HepG2 (cell line): ENCODE data around the gene ANKRD10. TPM values are rescaled to one million over a fixed set of nuclear protein-coding genes. Genes with fewer than 3 reads are reported as not detected.

Source experiments
- ATAC-seq: fragments of 200-7000 bp; cut with Tn5 transposase; 3 replicates; pipeline ENCODE4 v1.9.1; 2020; ENCODE audit warnings: mild to moderate bottlenecking, moderate library complexity
- BruUV-seq: library from RNA; stranded (reverse); fragments of 400-500 nt; replicated peaks from 2 replicates; lab custom pipeline; 2021; lab: Mats Ljungman, UMichigan
- CTCF ChIA-PET: fragments of 300-600 bp; formaldehyde crosslinking; extraction: SDS; loops from one replicate; lab custom pipeline; 2021; ENCODE audit warnings: low total read pairs, inconsistent platforms, low intra/inter-chr PET ratio; lab: Yijun Ruan, JAX
- POLR2A ChIA-PET: fragments of 350-600 bp; sonication (Branson Sonifier 250); formaldehyde crosslinking; loops from one replicate; lab custom pipeline; 2020; ENCODE audit warnings: antibody characterized with exemption, inconsistent platforms; lab: Yijun Ruan, JAX
- DNase-seq: peaks from one replicate; pipeline ENCODE4 v3.0.0-alpha.2; 2015; ENCODE audit warnings: low spot score
- FAIRE-seq: peaks from 3 replicates; lab custom pipeline; 2011; peaks lifted over from hg19 to GRCh38; lab: Jason Lieb, UNC
- H2AFZ ChIP-seq: one replicate; pipeline ENCODE4 v1.6.1; 2011; ENCODE audit warnings: low read length, inconsistent platforms
- H3K27ac ChIP-seq: fragments of 300-600 bp; 3 replicates; pipeline ENCODE4 v1.8.0; 2011; ENCODE audit warnings: mixed run types, mild to moderate bottlenecking, mixed read lengths, low read length, inconsistent platforms; ENCODE audit not compliant: insufficient read depth; ENCODE audit errors: extremely low read length
- H3K27me3 ChIP-seq, 2 experiments: fragments of 200-600 bp in 1 of 2; 2 replicates in 1 of 2; 3 replicates in 1 of 2; pipeline versions ENCODE4 v1.6.0 to v1.8.0; 2011; ENCODE audit warnings: low read length in 2 of 2, mild to moderate bottlenecking in 2 of 2, moderate library complexity in 2 of 2, inconsistent platforms in 1 of 2; ENCODE audit not compliant: insufficient read depth in 2 of 2, control insufficient read depth in 1 of 2
- H3K36me3 ChIP-seq, 2 experiments: fragments of 200-600 bp in 1 of 2; replicated peaks in 1 of 2; 2 replicates in 1 of 2; 3 replicates in 1 of 2; pipeline versions ENCODE4 v1.5.1 to v1.8.0; 2011; ENCODE audit warnings: low read length in 2 of 2, inconsistent platforms in 1 of 2; ENCODE audit not compliant: insufficient read depth in 2 of 2, control insufficient read depth in 1 of 2
- H3K4me1 ChIP-seq: 2 replicates; pipeline ENCODE4 v1.5.1; 2012; ENCODE audit warnings: low read length, inconsistent platforms; ENCODE audit not compliant: insufficient read depth
- H3K4me2 ChIP-seq: 2 replicates; pipeline ENCODE4 v1.6.0; 2011; ENCODE audit warnings: low read depth, low read length, inconsistent platforms
- H3K4me3 ChIP-seq, 3 experiments: fragments of 200-600 bp in 1 of 3; sonication (generic), shearing (Covaris generic) in 1 of 3; replicated peaks in 1 of 3; 2 replicates each; pipeline ENCODE4 v1.5.1; 2011 to 2016; ENCODE audit warnings: low read length in 3 of 3, inconsistent platforms in 2 of 3, low read depth in 2 of 3, mild to moderate bottlenecking in 2 of 3, control low read depth in 1 of 3, mixed read lengths in 1 of 3; ENCODE audit not compliant: insufficient read depth in 1 of 3
- H3K79me2 ChIP-seq: one replicate; pipeline ENCODE4 v1.6.1; 2011; ENCODE audit warnings: low read length, inconsistent platforms; ENCODE audit not compliant: insufficient read depth
- H3K9ac ChIP-seq: 2 replicates; pipeline ENCODE4 v1.6.0; 2011; ENCODE audit warnings: mild to moderate bottlenecking, low read depth, low read length, inconsistent platforms; ENCODE audit not compliant: insufficient read depth
- H3K9me3 ChIP-seq: 2 replicates; pipeline ENCODE4 v1.5.1; 2012; ENCODE audit warnings: mild to moderate bottlenecking, low read length
- H4K20me1 ChIP-seq: 2 replicates; pipeline ENCODE4 v1.6.0; 2011; ENCODE audit warnings: inconsistent platforms, mild to moderate bottlenecking, low read length, moderate library complexity; ENCODE audit not compliant: insufficient read depth
- JUN ChIP-seq: sonication (generic); formaldehyde crosslinking; IDR thresholded peaks from 2 replicates; pipeline ENCODE4 v1.4.0; 2020; ENCODE audit warnings: mild to moderate bottlenecking, missing genetic modification reagents
- NFKBIZ ChIP-seq: IDR thresholded peaks from 2 replicates; pipeline ENCODE4 v1.6.1; 2018; ENCODE audit warnings: missing genetic modification reagents, missing compliant biosample characterization
- PRDM10 ChIP-seq: sonication (generic); formaldehyde crosslinking; IDR thresholded peaks from 2 replicates; pipeline ENCODE4 v1.4.0; 2020; ENCODE audit warnings: low read depth, missing genetic modification reagents
- REXO4 ChIP-seq: sonication (generic); formaldehyde crosslinking; IDR thresholded peaks from 2 replicates; pipeline ENCODE4 v1.8.0; 2022; ENCODE audit warnings: missing genetic modification reagents, mild to moderate bottlenecking, borderline replicate concordance
- RNF2 ChIP-seq: fragments of 450-650 bp; conservative IDR thresholded peaks from 2 replicates; pipeline ENCODE4 v1.6.1; 2016; ENCODE audit warnings: low read depth
- THAP7 ChIP-seq: sonication (generic); formaldehyde crosslinking; IDR thresholded peaks from 2 replicates; pipeline ENCODE4 v1.8.1; 2023; ENCODE audit warnings: mild to moderate bottlenecking, missing genetic modification reagents
- ZBTB3 ChIP-seq: sonication (generic); formaldehyde crosslinking; IDR thresholded peaks from 2 replicates; pipeline ENCODE4 v1.4.0; 2020; ENCODE audit warnings: low read depth, mild to moderate bottlenecking, moderate library complexity, missing genetic modification reagents, borderline replicate concordance
- ZFP90 ChIP-seq: sonication (generic); formaldehyde crosslinking; IDR thresholded peaks from 2 replicates; pipeline ENCODE4 v1.8.0; 2022; ENCODE audit warnings: missing genetic modification reagents, mild to moderate bottlenecking, inconsistent platforms, borderline replicate concordance
- ZZZ3 ChIP-seq: sonication (generic); formaldehyde crosslinking; IDR thresholded peaks from 2 replicates; pipeline ENCODE4 v1.4.0; 2020; ENCODE audit warnings: missing genetic modification reagents, mild to moderate bottlenecking, borderline replicate concordance
- WGBS: methylation state at CpG from one replicate; pipeline ENCODE4 v1.1.6; 2017; ENCODE audit warnings: low lambda C conversion rate; 5-methylcytosine and 5-hydroxymethylcytosine counted together
- in situ Hi-C: cut with HindIII; loops from 2 replicates; pipeline ENCODE4 v1.10.0; 2017; ENCODE audit warnings: low pct_unique_long_range_greater_than_20kb; ENCODE audit not compliant: extremely low pct_ligation_motif_present
- intact Hi-C: fragments of 100-400 bp; cut with micrococcal nuclease; formaldehyde crosslinking; loops from one replicate; pipeline ENCODE4 v1.10.0; 2022; ENCODE audit not compliant: unreplicated experiment
- polyA plus RNA-seq, 8 experiments: library from polyadenylated mRNA; depleted of rRNA in 3 of 8; stranded (reverse) in 7 of 8; unstranded in 1 of 8; fragments of >200 nt; fragmentation: Illumina TruSeq in 4 of 8; extraction: Trizol in 4 of 8; gene quantifications; 2 replicates each; pipeline versions ENCODE4 v1.2.1 to v1.2.3, GENCODE V29; 2011 to 2016; ENCODE audit warnings: low read depth in 4 of 8, missing spikeins in 1 of 8, mixed read lengths in 1 of 8; ENCODE audit not compliant: insufficient read depth in 1 of 8
- total RNA-seq, 5 experiments: library from RNA; depleted of rRNA; stranded (reverse); fragments of >200 nt; fragmentation: Illumina TruSeq; extraction: Trizol; gene quantifications; 2 replicates each; pipeline ENCODE4 v1.2.3, GENCODE V29; 2016; ENCODE audit warnings: low read depth in 1 of 5

ANKRD10 gene
- total and polyA plus RNA-seq, 2 of the 13 experiments (the other 11 are each of a cell fraction or from before 2014, with no cell fraction given): 108 to 115 TPM

GRCh38 chr13:110907301-110907700 is 7.6 kb downstream of the ANKRD10 start:
- intact Hi-C loops (loop anchor here (5.0 kb wide), 1 partner anchor 35 kb away; no protein-coding TSS in a partner anchor), in situ Hi-C loops (no loop called here)
- TF ChIP-seq ZZZ3 (CRISPR knock-in tag) (no peak), PRDM10 (CRISPR knock-in tag) (no peak), ZFP90 (CRISPR knock-in tag) (no peak), RNF2 (no peak), REXO4 (CRISPR knock-in tag) (no peak), THAP7 (CRISPR knock-in tag) (no peak), ZBTB3 (CRISPR knock-in tag) (no peak), NFKBIZ (no peak), JUN (no peak)
- POLR2A ChIA-PET: no interaction called here
- FAIRE-seq (no peak), DNase-seq (no peak), ATAC-seq (no peak)
- Histone ChIP-seq H3K4me1 (peaks cover 53% of the 10 kb centered on the region), H4K20me1 (peaks cover 42% of the 10 kb centered on the region), H3K4me3 (no peak overlapping the region), H2AFZ (no peak overlapping the region), H3K9ac (no peak overlapping the region), H3K27ac (peak overlapping the region; percentile 73), H3K79me2 (peaks cover 86% of the 10 kb centered on the region), H3K36me3 (peaks cover 14 to 67% of the 10 kb centered on the region in 2 experiments), H3K4me2 (no peak overlapping the region), H3K9me3 (no peaks in the 10 kb centered on the region), H3K27me3 (no peaks in the 10 kb centered on the region)
- CTCF ChIA-PET: no interaction called here
- no TSS peak for BruUV-seq
- WGBS: 92% methylated on average over 2 of the region's 4 CpGs
